ENCODE data around the gene AKAP6. TPM values are rescaled to one million over a fixed set of nuclear protein-coding genes. Genes with fewer than 3 reads are reported as not detected.

The AKAP6 gene
- total and polyA plus RNA-seq, 9 donors = 25.4 to 87.1 (median 59.6) TPM

DNA sequence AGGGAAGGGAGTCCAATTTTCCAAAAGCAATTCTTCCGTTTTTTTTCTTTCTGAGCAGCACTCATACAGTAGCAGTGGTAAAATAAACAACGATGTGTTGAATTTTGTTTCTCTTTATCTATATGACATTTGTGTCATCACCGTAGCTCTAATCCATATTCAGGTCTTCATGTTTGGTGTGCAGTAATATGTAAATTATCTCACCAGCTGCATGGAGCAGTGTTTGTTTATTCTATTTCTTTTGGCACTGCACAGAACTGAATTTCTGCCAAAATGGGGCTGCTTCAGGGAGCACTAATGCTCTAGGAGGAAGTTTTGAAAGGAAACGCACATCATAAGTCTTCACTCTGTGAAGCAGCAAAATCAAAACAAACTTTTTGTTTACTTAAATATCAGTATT, 479.5 kb downstream of the AKAP6 start:
- DNase-seq = peak; percentile 94
- Histone ChIP-seq H3K4me1 (ENCODE audit: control insufficient read depth, insufficient read depth, low read length) (peaks cover 9% of the 10 kb centered on the region), H3K27ac (ENCODE audit: low read length) (peak overlapping the region; percentile 66), H3K36me3 (ENCODE audit: control insufficient read depth, insufficient read depth, low read length) (no peaks in the 10 kb centered on the region), H3K4me3 (ENCODE audit: low read length) (no peak overlapping the region), H3K27me3 (ENCODE audit: control insufficient read depth, insufficient read depth, low read length) (no peaks in the 10 kb centered on the region), H3K9me3 (replicated peaks; ENCODE audit: control insufficient read depth, low read depth, low read length) (peaks cover 9% of the 10 kb centered on the region)
- WGBS (ENCODE audit: insufficient coverage) = no CpG with 5 or more reads among the region's 4 CpGs

DNA sequence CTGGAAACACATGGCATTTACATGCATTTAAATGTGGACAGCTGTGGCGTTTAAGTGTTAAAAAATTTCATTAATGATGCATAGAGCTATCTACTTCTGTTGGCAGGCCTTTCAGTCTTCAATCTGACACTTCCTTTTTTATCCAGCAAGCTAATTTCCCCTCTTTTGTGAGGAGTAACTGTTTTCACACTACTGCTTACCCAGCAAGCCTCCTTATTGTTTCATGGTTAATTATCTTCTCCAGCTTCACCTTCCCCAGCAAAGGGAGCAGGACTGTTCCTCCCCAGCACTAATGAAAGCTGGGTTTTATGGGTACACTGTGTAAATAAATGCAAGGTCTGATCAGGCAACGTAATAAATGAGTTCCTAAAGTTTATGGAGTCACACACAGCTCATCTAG, 480.2 kb downstream of the AKAP6 start:
- H3K9me3 ChIP-seq (replicated peaks; ENCODE audit: control insufficient read depth, low read depth, low read length) = peaks cover 3% of the 10 kb centered on the region
- no peak overlapping the region for H3K4me3 ChIP-seq (ENCODE audit: low read length)
- no peaks in the 10 kb centered on the region for H3K27me3 ChIP-seq (ENCODE audit: control insufficient read depth, insufficient read depth, low read length)
- WGBS (ENCODE audit: insufficient coverage) = no CpG with 5 or more reads among the region's 2 CpGs
- peaks cover 9% of the 10 kb centered on the region for H3K4me1 ChIP-seq (ENCODE audit: control insufficient read depth, insufficient read depth, low read length)
- H3K27ac ChIP-seq (ENCODE audit: low read length) = peak overlapping the region; percentile 66
- H3K36me3 ChIP-seq (ENCODE audit: control insufficient read depth, insufficient read depth, low read length) = no peaks in the 10 kb centered on the region
- no peak for DNase-seq

DNA sequence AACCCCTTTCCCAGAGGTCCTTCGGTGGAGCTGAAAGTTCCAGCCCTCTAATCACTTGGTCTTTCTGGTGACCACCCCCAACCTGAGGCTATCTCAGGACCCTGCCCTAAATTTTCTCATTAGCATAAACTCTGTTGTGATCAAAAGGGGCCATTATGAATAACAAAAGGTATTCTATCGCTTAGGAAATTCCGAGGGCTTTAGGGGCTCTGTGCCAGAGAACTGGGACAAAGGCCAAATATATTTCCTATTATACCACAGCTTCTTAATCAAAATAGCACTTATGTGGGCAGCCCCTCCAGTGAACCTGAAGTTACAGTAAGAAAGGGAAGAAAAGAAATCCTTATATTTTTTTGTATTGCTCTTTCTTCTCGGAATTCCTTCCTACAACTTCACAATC, 484.3 kb downstream of the AKAP6 start:
- H3K9me3 ChIP-seq (replicated peaks; ENCODE audit: control insufficient read depth, low read depth, low read length) = no peaks in the 10 kb centered on the region
- H3K27ac ChIP-seq (ENCODE audit: low read length) = no peak overlapping the region
- WGBS (ENCODE audit: insufficient coverage) = no CpG with 5 or more reads among the region's 4 CpGs
- H3K36me3 ChIP-seq (ENCODE audit: control insufficient read depth, insufficient read depth, low read length) = no peaks in the 10 kb centered on the region
- no peaks in the 10 kb centered on the region for H3K27me3 ChIP-seq (ENCODE audit: control insufficient read depth, insufficient read depth, low read length)
- DNase-seq = no peak
- H3K4me1 ChIP-seq (ENCODE audit: control insufficient read depth, insufficient read depth, low read length) = peaks cover 7% of the 10 kb centered on the region
- no peak overlapping the region for H3K4me3 ChIP-seq (ENCODE audit: low read length)

DNA sequence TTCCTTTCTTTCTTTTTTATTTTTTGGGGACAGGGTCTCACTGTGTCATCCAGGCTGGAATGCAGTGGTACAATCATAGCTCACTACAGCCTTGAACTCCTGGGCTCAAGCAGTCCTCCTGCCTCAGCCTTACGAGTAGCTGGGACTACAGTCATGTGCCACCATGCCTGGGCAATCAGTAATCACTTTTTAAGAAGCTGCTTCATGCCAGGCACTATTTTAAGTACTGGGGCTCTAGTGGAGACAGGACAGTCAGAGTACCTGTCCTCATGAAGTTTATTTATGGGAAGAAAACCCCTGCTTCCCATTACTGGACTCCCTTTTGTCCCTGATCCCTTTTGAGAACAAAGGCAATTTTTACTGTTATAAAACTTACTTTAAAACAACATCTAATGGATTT, 485.6 kb downstream of the AKAP6 start:
- no peaks in the 10 kb centered on the region for H3K36me3 ChIP-seq (ENCODE audit: control insufficient read depth, insufficient read depth, low read length)
- H3K27ac ChIP-seq (ENCODE audit: low read length) = no peak overlapping the region
- no peak for DNase-seq
- no peak overlapping the region for H3K4me3 ChIP-seq (ENCODE audit: low read length)
- no CpG with 5 or more reads among the region's 1 CpG for WGBS (ENCODE audit: insufficient coverage)
- peaks cover 5% of the 10 kb centered on the region for H3K4me1 ChIP-seq (ENCODE audit: control insufficient read depth, insufficient read depth, low read length)
- H3K9me3 ChIP-seq (replicated peaks; ENCODE audit: control insufficient read depth, low read depth, low read length) = no peaks in the 10 kb centered on the region
- no peaks in the 10 kb centered on the region for H3K27me3 ChIP-seq (ENCODE audit: control insufficient read depth, insufficient read depth, low read length)

DNA sequence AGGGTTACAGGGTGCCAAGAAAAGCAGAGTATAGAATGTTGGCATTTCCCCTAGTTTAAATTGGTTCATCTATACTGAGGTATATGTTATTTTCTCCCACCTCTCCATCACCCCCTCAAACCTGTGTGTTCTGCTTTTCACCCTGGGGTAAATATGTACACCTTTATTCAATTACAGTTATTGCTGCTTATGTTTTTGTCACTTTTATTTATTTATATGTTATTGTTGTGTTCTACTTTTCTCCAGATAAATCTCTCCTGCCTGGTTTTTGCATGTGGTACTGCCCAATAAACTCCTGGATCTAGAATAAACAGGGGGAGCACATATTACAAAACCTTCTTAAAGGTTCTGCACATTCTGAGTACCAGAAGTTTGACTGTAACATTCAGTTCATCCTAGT, 487.5 kb downstream of the AKAP6 start:
- H3K4me1 ChIP-seq (ENCODE audit: control insufficient read depth, insufficient read depth, low read length) = peaks cover 13% of the 10 kb centered on the region
- H3K9me3 ChIP-seq (replicated peaks; ENCODE audit: control insufficient read depth, low read depth, low read length) = no peaks in the 10 kb centered on the region
- H3K27ac ChIP-seq (ENCODE audit: low read length) = no peak overlapping the region
- H3K27me3 ChIP-seq (ENCODE audit: control insufficient read depth, insufficient read depth, low read length) = no peaks in the 10 kb centered on the region
- no peaks in the 10 kb centered on the region for H3K36me3 ChIP-seq (ENCODE audit: control insufficient read depth, insufficient read depth, low read length)
- DNase-seq = no peak
- no peak overlapping the region for H3K4me3 ChIP-seq (ENCODE audit: low read length)

DNA sequence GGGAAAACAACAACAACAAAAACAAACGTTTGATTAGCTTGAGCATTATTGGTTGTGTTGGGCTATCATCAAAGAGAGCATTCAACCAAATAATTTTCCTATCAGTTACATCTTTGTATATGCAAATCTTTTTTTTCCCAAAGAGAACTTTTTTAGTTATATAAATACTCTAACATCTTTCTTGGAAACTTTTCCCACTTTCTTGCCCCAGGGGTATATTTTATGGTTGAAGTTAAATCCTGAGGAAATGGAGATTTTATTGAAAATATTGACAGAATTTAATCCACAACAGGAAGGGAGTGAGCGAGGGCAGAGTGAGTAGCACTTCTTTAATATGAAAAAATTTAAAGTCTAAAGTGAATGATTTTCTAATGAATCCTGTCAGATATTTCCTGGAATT, 488.7 kb downstream of the AKAP6 start:
- H3K4me1 ChIP-seq (ENCODE audit: control insufficient read depth, insufficient read depth, low read length) = peaks cover 13% of the 10 kb centered on the region
- H3K9me3 ChIP-seq (replicated peaks; ENCODE audit: control insufficient read depth, low read depth, low read length) = no peaks in the 10 kb centered on the region
- no CpG with 5 or more reads among the region's 2 CpGs for WGBS (ENCODE audit: insufficient coverage)

DNA sequence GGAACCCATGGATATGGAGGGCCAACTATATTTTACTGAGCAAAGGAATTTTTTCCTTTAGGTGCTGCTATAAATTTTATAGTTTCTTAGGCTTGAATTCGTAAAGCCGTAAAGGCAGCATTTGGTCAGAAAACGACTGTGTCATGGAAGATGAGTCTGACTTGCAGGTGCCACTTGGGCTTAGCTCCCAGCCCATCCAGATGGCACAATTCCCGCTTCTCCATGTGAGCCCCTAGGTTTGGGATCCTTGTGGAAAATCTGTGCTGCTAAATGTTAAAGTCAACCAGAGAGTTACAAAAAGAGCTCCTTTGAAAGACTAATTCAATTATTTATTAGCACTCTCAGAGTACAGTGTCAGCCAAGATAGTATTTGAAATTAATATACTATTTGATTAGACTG, 489.5 kb downstream of the AKAP6 start:
- no peak overlapping the region for H3K27ac ChIP-seq (ENCODE audit: low read length)
- WGBS (ENCODE audit: insufficient coverage) = 63% methylated on average over 3 of the region's 4 CpGs
- H3K9me3 ChIP-seq (replicated peaks; ENCODE audit: control insufficient read depth, low read depth, low read length) = no peaks in the 10 kb centered on the region
- peaks cover 13% of the 10 kb centered on the region for H3K4me1 ChIP-seq (ENCODE audit: control insufficient read depth, insufficient read depth, low read length)
- no peak overlapping the region for H3K4me3 ChIP-seq (ENCODE audit: low read length)
- H3K36me3 ChIP-seq (ENCODE audit: control insufficient read depth, insufficient read depth, low read length) = peaks cover 6% of the 10 kb centered on the region
- peak; percentile 39 for DNase-seq
- H3K27me3 ChIP-seq (ENCODE audit: control insufficient read depth, insufficient read depth, low read length) = no peaks in the 10 kb centered on the region

More for the DNA sequence above, 488.7 kb downstream of the AKAP6 start:
- Histone ChIP-seq H3K27me3 (ENCODE audit: control insufficient read depth, insufficient read depth, low read length) (no peaks in the 10 kb centered on the region), H3K27ac (ENCODE audit: low read length) (no peak overlapping the region), H3K4me3 (ENCODE audit: low read length) (no peak overlapping the region), H3K36me3 (ENCODE audit: control insufficient read depth, insufficient read depth, low read length) (peaks cover 5% of the 10 kb centered on the region)
- DNase-seq = peak; percentile 75

DNA sequence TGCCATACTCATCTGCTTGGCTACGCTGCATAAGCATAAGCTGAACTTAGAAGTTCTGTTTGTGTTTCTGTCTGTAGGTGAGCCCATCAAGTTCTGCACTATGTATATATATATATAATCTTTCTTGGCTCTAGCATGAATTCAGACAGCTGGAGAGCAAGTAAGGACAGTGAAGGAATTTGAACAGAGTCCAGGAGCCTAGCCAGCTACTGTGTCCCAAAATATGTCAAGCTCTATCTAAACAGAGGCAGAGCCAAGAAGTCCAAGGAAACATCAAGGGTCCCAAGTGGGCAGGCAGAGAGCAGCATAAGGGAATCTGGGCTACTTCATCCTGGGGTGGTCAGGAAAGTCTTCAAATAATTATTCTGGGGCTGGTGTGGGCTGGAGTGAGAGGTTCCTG, 491.1 kb downstream of the AKAP6 start:
- DNase-seq = peak; percentile 79
- Histone ChIP-seq H3K36me3 (ENCODE audit: control insufficient read depth, insufficient read depth, low read length) (peaks cover 11% of the 10 kb centered on the region), H3K9me3 (replicated peaks; ENCODE audit: control insufficient read depth, low read depth, low read length) (no peaks in the 10 kb centered on the region), H3K4me1 (ENCODE audit: control insufficient read depth, insufficient read depth, low read length) (peaks cover 16% of the 10 kb centered on the region), H3K4me3 (ENCODE audit: low read length) (no peak overlapping the region), H3K27me3 (ENCODE audit: control insufficient read depth, insufficient read depth, low read length) (no peaks in the 10 kb centered on the region), H3K27ac (ENCODE audit: low read length) (peak overlapping the region; percentile 50)
- no CpG with 5 or more reads among the region's 1 CpG for WGBS (ENCODE audit: insufficient coverage)

DNA sequence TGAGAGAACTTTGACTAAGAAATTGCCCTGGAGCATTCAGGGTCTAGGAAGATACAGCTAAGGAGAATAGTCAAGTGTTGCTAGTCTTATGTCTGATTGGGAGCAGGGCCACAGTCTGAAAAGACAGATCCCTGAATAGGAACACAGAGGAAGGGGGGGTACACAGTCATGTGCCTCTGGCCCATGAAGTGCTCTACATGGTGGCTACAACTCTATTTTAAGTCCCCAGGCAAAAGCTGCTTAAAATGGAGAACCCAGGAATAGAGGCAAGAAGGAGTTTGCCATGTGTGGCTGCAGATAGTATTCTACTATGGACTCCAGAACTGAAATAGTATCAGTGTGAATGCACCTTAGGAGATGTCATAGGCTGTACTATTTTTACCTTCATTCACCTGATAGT, 491.6 kb downstream of the AKAP6 start:
- DNase-seq = peak; percentile 56
- peak overlapping the region; percentile 50 for H3K27ac ChIP-seq (ENCODE audit: low read length)
- no peak overlapping the region for H3K4me3 ChIP-seq (ENCODE audit: low read length)
- H3K36me3 ChIP-seq (ENCODE audit: control insufficient read depth, insufficient read depth, low read length) = peaks cover 11% of the 10 kb centered on the region
- H3K4me1 ChIP-seq (ENCODE audit: control insufficient read depth, insufficient read depth, low read length) = peaks cover 16% of the 10 kb centered on the region
- no peaks in the 10 kb centered on the region for H3K9me3 ChIP-seq (replicated peaks; ENCODE audit: control insufficient read depth, low read depth, low read length)
- no peaks in the 10 kb centered on the region for H3K27me3 ChIP-seq (ENCODE audit: control insufficient read depth, insufficient read depth, low read length)

DNA sequence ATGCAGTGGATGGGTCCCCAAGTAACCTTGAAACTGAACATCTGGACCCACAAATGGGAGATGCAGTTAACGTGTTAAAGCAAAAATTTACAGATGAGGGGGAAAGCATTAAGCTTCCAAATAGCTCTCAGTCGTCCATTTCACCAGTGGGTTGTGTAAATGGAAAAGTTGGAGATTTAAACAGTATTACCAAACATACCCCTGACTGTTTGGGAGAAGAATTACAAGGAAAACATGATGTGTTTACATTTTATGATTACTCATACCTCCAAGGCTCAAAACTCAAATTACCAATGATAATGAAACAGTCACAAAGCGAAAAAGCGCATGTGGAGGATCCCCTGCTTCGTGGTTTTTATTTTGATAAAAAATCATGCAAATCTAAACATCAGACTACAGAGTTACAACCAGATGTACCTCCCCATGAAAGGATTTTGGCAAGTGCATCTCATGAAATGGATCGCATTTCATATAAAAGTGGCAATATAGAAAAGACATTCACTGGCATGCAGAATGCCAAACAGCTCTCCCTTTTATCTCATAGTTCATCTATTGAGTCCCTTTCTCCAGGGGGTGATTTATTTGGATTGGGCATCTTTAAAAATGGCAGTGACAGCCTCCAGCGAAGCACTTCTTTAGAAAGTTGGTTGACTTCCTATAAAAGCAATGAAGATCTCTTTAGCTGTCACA, 493.0 kb downstream of the AKAP6 start:
- peaks cover 11% of the 10 kb centered on the region for H3K36me3 ChIP-seq (ENCODE audit: control insufficient read depth, insufficient read depth, low read length)
- no peak overlapping the region for H3K4me3 ChIP-seq (ENCODE audit: low read length)
- 60% methylated on average over 1 of the region's 7 CpGs for WGBS (ENCODE audit: insufficient coverage)
- H3K9me3 ChIP-seq (replicated peaks; ENCODE audit: control insufficient read depth, low read depth, low read length) = no peaks in the 10 kb centered on the region
- H3K27ac ChIP-seq (ENCODE audit: low read length) = no peak overlapping the region
- no peaks in the 10 kb centered on the region for H3K27me3 ChIP-seq (ENCODE audit: control insufficient read depth, insufficient read depth, low read length)
- DNase-seq = no peak
- H3K4me1 ChIP-seq (ENCODE audit: control insufficient read depth, insufficient read depth, low read length) = peaks cover 18% of the 10 kb centered on the region

DNA sequence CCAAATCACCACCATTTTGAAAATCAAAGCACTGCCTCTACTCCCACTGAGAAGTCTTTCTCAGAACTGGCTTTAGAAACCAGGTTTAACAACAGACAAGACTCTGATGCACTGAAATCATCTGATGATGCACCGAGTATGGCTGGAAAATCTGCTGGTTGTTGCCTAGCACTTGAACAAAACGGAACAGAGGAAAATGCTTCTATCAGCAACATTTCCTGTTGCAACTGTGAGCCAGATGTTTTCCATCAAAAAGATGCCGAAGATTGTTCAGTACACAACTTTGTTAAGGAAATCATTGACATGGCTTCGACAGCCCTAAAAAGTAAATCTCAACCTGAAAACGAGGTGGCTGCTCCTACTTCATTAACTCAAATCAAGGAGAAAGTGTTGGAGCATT, 494.6 kb downstream of the AKAP6 start:
- WGBS (ENCODE audit: insufficient coverage) = 56% methylated on average over 2 of the region's 5 CpGs

More for the DNA sequence above, 494.6 kb downstream of the AKAP6 start:
- H3K4me3 ChIP-seq (ENCODE audit: low read length) = no peak overlapping the region
- H3K27me3 ChIP-seq (ENCODE audit: control insufficient read depth, insufficient read depth, low read length) = no peaks in the 10 kb centered on the region
- no peak overlapping the region for H3K27ac ChIP-seq (ENCODE audit: low read length)
- H3K9me3 ChIP-seq (replicated peaks; ENCODE audit: control insufficient read depth, low read depth, low read length) = no peaks in the 10 kb centered on the region
- DNase-seq = peak; percentile 56
- peaks cover 11% of the 10 kb centered on the region for H3K36me3 ChIP-seq (ENCODE audit: control insufficient read depth, insufficient read depth, low read length)
- peaks cover 18% of the 10 kb centered on the region for H3K4me1 ChIP-seq (ENCODE audit: control insufficient read depth, insufficient read depth, low read length)

Measured in muscle of leg (tissue), 11 donors.